ENCODE data around the gene C1orf87. TPM values are rescaled to one million over a fixed set of nuclear protein-coding genes. Genes with fewer than 3 reads are reported as not detected.

The C1orf87 gene
- total RNA-seq, 1 donor from 2014 or later: 0.17 TPM

GRCh38 chr1:59967141-59967697, 106.4 kb downstream of the C1orf87 start:
- DNase-seq (ENCODE audit: low read depth): no peak

DNA sequence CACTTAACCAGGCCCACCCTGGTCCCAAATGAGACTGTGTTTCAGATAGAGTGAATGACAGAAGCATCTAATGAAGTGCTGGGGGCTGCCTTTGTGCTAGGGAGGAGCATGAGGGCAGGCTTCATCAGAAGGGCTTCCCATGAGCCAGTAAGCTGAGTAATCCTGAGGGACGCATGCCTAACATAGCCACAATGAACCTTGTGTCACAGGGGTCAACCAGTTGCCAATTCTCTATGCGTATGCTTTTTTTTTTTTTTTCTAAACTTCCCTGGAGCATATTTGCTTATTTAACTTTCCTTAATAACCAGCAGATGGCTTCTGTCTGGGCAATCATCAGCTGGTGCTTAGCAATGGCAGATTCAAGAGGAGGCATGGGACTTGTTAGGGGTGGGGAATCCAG, 121.5 kb downstream of the C1orf87 start:
- no peak for TF ChIP-seq CTCF (conservative IDR thresholded peaks at IDR 0.05; ENCODE audit: low read depth, low read length)
- no peak for DNase-seq (ENCODE audit: low read depth)
- H3K4me3 ChIP-seq (ENCODE audit: low read depth, low read length): no peak overlapping the region

More at GRCh38 chr1:59967141-59967697, 106.4 kb downstream of the C1orf87 start:
- H3K4me3 ChIP-seq (ENCODE audit: low read depth, low read length): no peak overlapping the region
- no peak for TF ChIP-seq CTCF (conservative IDR thresholded peaks at IDR 0.05; ENCODE audit: low read depth, low read length)

DNA sequence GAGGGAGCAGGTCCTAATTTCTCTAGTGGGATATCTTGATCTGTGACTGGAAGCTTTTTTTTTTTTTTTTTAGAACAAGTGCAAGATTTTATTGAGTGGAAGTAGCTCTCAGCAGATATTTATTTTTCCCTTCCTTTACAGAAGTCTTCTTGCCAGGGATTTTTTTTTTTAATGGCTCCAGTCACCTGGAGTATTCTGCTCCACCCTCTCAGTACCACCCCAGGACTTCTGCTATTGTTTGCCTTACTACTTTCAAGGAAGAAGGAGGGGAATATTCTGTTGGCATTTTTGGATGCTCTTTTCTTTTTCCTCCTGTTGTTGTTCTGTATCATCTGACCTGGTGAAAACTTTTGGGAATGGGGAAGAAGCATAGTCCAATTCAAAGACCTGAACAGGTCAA, 123.9 kb downstream of the C1orf87 start:
- no peak for TF ChIP-seq CTCF (conservative IDR thresholded peaks at IDR 0.05; ENCODE audit: low read depth, low read length)
- no peak for DNase-seq (ENCODE audit: low read depth)
- no peak overlapping the region for H3K4me3 ChIP-seq (ENCODE audit: low read depth, low read length)

- no peak for DNase-seq (ENCODE audit: low read depth)
- no peak for TF ChIP-seq CTCF (conservative IDR thresholded peaks at IDR 0.05; ENCODE audit: low read depth, low read length)
- H3K4me3 ChIP-seq (ENCODE audit: low read depth, low read length): no peak overlapping the region
These were observed 124.6 kb downstream of the C1orf87 start for GRCh38 chr1:59948990-59949389.

- DNase-seq (ENCODE audit: low read depth): peak; percentile 4
- H3K4me3 ChIP-seq (ENCODE audit: low read depth, low read length): no peak overlapping the region
- TF ChIP-seq CTCF (conservative IDR thresholded peaks at IDR 0.05; ENCODE audit: low read depth, low read length): peak; percentile 96
These were observed 126.3 kb downstream of the C1orf87 start for GRCh38 chr1:59947047-59947938.

DNA sequence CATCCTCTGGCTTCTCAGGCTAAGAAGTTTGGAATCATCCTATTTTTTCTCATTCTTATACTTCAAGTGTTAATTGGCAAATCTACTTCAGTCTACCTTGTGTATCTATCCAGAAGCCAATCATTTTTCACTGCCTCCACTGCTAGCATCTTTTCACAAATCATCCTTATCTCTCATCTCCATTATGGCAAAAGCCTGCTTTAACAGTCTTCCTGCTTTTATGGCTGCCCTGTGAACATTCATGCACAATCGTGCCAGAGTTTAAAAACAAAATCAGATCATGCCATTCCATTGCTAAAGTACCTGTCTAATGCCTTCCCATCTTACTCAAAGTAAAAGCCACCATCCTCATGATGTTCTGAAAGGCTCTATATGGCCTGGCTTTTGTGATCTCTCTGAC, 127.8 kb downstream of the C1orf87 start:
- no peak overlapping the region for H3K4me3 ChIP-seq (ENCODE audit: low read depth, low read length)
- no peak for DNase-seq (ENCODE audit: low read depth)
- no peak for TF ChIP-seq CTCF (conservative IDR thresholded peaks at IDR 0.05; ENCODE audit: low read depth, low read length)

Other genes with a start within 250 kb of the C1orf87 start
- gene CYP2J2, start 147.0 kb downstream of the C1orf87 start, total RNA-seq: 4.3 and 4.6 TPM in 2 replicates

Data from epithelial cell of proximal tubule (primary cell).